ENCODE results near the gene PPP2R5B. TPM values are rescaled to one million over a fixed set of nuclear protein-coding genes. Genes with fewer than 3 reads are reported as not detected.

The PPP2R5B gene
- total and polyA plus RNA-seq, 9 of the 15 experiments (the other 6 are each of a cell fraction or from before 2014, with no cell fraction given): 0.10 to 7.8 (median 3.3) TPM

GRCh38 chr11:64923944-64924909, at the start of gene PPP2R5B (continued):
- no peak for TF ChIP-seq ZBTB5 (IDR thresholded peaks at IDR 0.05)
- TF ChIP-seq SP1 (CRISPR knock-in tag; IDR thresholded peaks at IDR 0.05): peak; percentile 67
- peak; percentile 85 to 89 for TF ChIP-seq SIX5 (IDR thresholded peaks at IDR 0.05; ENCODE audit: borderline replicate concordance in 1 of 2, insufficient read depth in 1 of 2, low read depth in 1 of 2, low read length in 2 of 2)
- TF ChIP-seq CBX2 (IDR thresholded peaks at IDR 0.05; ENCODE audit: insufficient read depth, low read length, poor library complexity, severe bottlenecking): no peak
- 0 out of 2 replicates have a peak, but pooled peaks have one; percentile 59 for TF ChIP-seq MYNN (IDR thresholded peaks at IDR 0.05)
- no peak for TF ChIP-seq MYNN (CRISPR knock-in tag; IDR thresholded peaks at IDR 0.05)
- no peak for TF ChIP-seq MCM5 (IDR thresholded peaks at IDR 0.05; ENCODE audit: low read depth)
- TF ChIP-seq ZNF586 (CRISPR knock-in tag; conservative IDR thresholded peaks at IDR 0.05): no peak
- TF ChIP-seq GMEB1 (CRISPR knock-in tag; IDR thresholded peaks at IDR 0.05): peak; percentile 83
- TF ChIP-seq TFAP4 (CRISPR knock-in tag; IDR thresholded peaks at IDR 0.05; ENCODE audit: borderline replicate concordance): peak; percentile 99
- TF ChIP-seq CHD2 (IDR thresholded peaks at IDR 0.05; ENCODE audit: low read depth, low read length): 0 out of 2 replicates have a peak, but pooled peaks have one; percentile 28
- no peak for TF ChIP-seq PRMT5 (CRISPR knock-in tag; IDR thresholded peaks at IDR 0.05)
- TF ChIP-seq ASH1L (IDR thresholded peaks at IDR 0.05; ENCODE audit: borderline replicate concordance, low read depth, partially characterized antibody): peak; percentile 27
- peak; percentile 58 for TF ChIP-seq DPF2 (IDR thresholded peaks at IDR 0.05)
- peak; percentile 46 for TF ChIP-seq EP300 (IDR thresholded peaks at IDR 0.05; ENCODE audit: low read length)
- TF ChIP-seq TCF7L2 (IDR thresholded peaks at IDR 0.05; ENCODE audit: low read depth, low read length): no peak
- no peak for TF ChIP-seq SETDB1 (IDR thresholded peaks at IDR 0.05; ENCODE audit: low read length)
- TF ChIP-seq POLR2A (conservative IDR thresholded peaks at IDR 0.05): peak; percentile 53
- peak; percentile 48 for TF ChIP-seq POU5F1 (IDR thresholded peaks at IDR 0.05; ENCODE audit: borderline replicate concordance, low read depth, low read length, partially characterized antibody)
- TF ChIP-seq ATF3 (IDR thresholded peaks at IDR 0.05): peak; percentile 99
- peak; percentile 97 for TF ChIP-seq ATF3 (CRISPR knock-in tag; conservative IDR thresholded peaks at IDR 0.05)
- TF ChIP-seq SUPT5H (IDR thresholded peaks at IDR 0.05): 0 out of 2 replicates have a peak, but pooled peaks have one; percentile 31
